Measurements from ENCODE around the gene STARD6. TPM values are rescaled to one million over a fixed set of nuclear protein-coding genes. Genes with fewer than 3 reads are reported as not detected.

Gene STARD6
- total RNA-seq, 1 experiment from 2014 or later, result not detected

GRCh38 chr18:54351186-54351585 lies 6.5 kb downstream of the STARD6 start:
- ATAC-seq (no peak), DNase-seq (ENCODE audit: low spot score) (no peak)
- POLR2A ChIA-PET, result no interaction called here
- Mint-ChIP-seq H3K36me3 (peaks cover 5% of the 10 kb centered on the region), H3K27me3 (ENCODE audit: low read depth) (no peaks in the 10 kb centered on the region; the same call in 1 of the 2 replicates), H3K9me3 (peaks cover 11% of the 10 kb centered on the region), H3K27ac (no peak overlapping the region), H3K4me1 (no peaks in the 10 kb centered on the region), H3K4me3 (no peak overlapping the region)
- CTCF ChIA-PET, result no interaction called here
- TF ChIP-seq MYBL2 (CRISPR knock-in tag; IDR thresholded peaks at IDR 0.05), result no peak
- TF ChIP-seq FOXP1 (CRISPR knock-in tag; IDR thresholded peaks at IDR 0.05; ENCODE audit: borderline replicate concordance), result no peak
- no peak for TF ChIP-seq TEAD1 (CRISPR knock-in tag; IDR thresholded peaks at IDR 0.05)
- TF ChIP-seq, protein P1, sequence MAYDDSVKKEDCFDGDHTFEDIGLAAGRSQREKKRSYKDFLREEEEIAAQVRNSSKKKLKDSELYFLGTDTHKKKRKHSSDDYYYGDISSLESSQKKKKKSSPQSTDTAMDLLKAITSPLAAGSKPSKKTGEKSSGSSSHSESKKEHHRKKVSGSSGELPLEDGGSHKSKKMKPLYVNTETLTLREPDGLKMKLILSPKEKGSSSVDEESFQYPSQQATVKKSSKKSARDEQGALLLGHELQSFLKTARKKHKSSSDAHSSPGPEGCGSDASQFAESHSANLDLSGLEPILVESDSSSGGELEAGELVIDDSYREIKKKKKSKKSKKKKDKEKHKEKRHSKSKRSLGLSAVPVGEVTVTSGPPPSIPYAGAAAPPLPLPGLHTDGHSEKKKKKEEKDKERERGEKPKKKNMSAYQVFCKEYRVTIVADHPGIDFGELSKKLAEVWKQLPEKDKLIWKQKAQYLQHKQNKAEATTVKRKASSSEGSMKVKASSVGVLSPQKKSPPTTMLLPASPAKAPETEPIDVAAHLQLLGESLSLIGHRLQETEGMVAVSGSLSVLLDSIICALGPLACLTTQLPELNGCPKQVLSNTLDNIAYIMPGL (CRISPR knock-in tag; IDR thresholded peaks at IDR 0.05), result no peak
- no peak for TF ChIP-seq E2F4 (CRISPR knock-in tag; IDR thresholded peaks at IDR 0.05; ENCODE audit: borderline replicate concordance, low read depth)
- no peak for TF ChIP-seq GTF2I (CRISPR knock-in tag; conservative IDR thresholded peaks at IDR 0.05)
- TF ChIP-seq ZNF121 (CRISPR knock-in tag; IDR thresholded peaks at IDR 0.05), result no peak
- TF ChIP-seq RELA (CRISPR knock-in tag; IDR thresholded peaks at IDR 0.05; ENCODE audit: borderline replicate concordance), result no peak
- no peak for TF ChIP-seq ZNF423 (CRISPR knock-in tag; IDR thresholded peaks at IDR 0.05)
- TF ChIP-seq, protein P2, sequence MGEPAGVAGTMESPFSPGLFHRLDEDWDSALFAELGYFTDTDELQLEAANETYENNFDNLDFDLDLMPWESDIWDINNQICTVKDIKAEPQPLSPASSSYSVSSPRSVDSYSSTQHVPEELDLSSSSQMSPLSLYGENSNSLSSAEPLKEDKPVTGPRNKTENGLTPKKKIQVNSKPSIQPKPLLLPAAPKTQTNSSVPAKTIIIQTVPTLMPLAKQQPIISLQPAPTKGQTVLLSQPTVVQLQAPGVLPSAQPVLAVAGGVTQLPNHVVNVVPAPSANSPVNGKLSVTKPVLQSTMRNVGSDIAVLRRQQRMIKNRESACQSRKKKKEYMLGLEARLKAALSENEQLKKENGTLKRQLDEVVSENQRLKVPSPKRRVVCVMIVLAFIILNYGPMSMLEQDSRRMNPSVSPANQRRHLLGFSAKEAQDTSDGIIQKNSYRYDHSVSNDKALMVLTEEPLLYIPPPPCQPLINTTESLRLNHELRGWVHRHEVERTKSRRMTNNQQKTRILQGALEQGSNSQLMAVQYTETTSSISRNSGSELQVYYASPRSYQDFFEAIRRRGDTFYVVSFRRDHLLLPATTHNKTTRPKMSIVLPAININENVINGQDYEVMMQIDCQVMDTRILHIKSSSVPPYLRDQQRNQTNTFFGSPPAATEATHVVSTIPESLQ (CRISPR knock-in tag; IDR thresholded peaks at IDR 0.05), result no peak
- TF ChIP-seq KAT7 (CRISPR knock-in tag; IDR thresholded peaks at IDR 0.05; ENCODE audit: borderline replicate concordance), result no peak

- CTCF ChIA-PET, result no interaction called here
- H3K27me3 Mint-ChIP-seq (ENCODE audit: low read depth), result no peaks in the 10 kb centered on the region
Observed at GRCh38 chr18:54338230-54338629, 19.4 kb downstream of the STARD6 start.

More at GRCh38 chr18:54338230-54338629, 19.4 kb downstream of the STARD6 start:
- no peaks in the 10 kb centered on the region for H3K4me1 Mint-ChIP-seq
- POLR2A ChIA-PET, result no interaction called here
- TF ChIP-seq NR1H2 (CRISPR knock-in tag; IDR thresholded peaks at IDR 0.05), result no peak
- TF ChIP-seq, protein P3, sequence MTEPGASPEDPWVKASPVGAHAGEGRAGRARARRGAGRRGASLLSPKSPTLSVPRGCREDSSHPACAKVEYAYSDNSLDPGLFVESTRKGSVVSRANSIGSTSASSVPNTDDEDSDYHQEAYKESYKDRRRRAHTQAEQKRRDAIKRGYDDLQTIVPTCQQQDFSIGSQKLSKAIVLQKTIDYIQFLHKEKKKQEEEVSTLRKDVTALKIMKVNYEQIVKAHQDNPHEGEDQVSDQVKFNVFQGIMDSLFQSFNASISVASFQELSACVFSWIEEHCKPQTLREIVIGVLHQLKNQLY (CRISPR knock-in tag; IDR thresholded peaks at IDR 0.05), result no peak
- no peak for TF ChIP-seq ZNF281 (CRISPR knock-in tag; IDR thresholded peaks at IDR 0.05)
- no peak for TF ChIP-seq ZSCAN18 (CRISPR knock-in tag; IDR thresholded peaks at IDR 0.05)
- no peak for TF ChIP-seq CTCF (IDR thresholded peaks at IDR 0.05)
- no peak overlapping the region for H3K4me3 Mint-ChIP-seq
- no peak overlapping the region for H3K27ac Mint-ChIP-seq
- no peak for DNase-seq (ENCODE audit: low spot score)
- ATAC-seq, result no peak
- peaks cover 31% of the 10 kb centered on the region for H3K9me3 Mint-ChIP-seq
- peaks cover 14% of the 10 kb centered on the region for H3K36me3 Mint-ChIP-seq
